ENCODE data around the gene PNMT.
"Not testable (repeated sequence)": the region's sequence is repeated elsewhere in the genome, so short reads cannot be mapped to it uniquely, and the experiment has no call there.

The PNMT gene

DNA sequence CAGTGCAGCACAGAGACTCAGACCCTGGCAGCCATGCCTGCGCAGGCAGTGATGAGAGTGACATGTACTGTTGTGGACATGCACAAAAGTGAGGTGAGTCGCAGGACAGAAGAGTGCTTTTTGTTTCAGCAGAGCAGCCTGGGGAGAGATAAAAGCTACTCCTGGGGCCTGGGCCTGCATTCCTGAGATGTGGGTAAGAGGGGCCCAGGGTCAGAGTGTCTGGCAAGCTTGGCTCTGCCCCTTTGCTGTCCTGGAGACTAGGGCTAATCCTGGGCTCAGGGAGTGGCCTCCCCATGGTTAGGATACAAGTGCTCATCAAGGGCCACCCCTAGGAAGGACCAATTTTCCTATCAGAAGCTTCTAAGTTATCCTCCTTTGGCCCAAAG, 26.8 kb downstream of the PNMT start:
- Histone ChIP-seq H3K27me3 (ENCODE audit: control insufficient read depth, insufficient read depth, low read length) (no peaks in the 10 kb centered on the region), H3K9me3 (ENCODE audit: control insufficient read depth, low read length) (no peaks in the 10 kb centered on the region), H3K9ac (ENCODE audit: low read length) (no peak overlapping the region), H3K4me3 (ENCODE audit: low read length) (no peak overlapping the region), H3K4me1 (ENCODE audit: control insufficient read depth, insufficient read depth, low read length) (peaks cover 6% of the 10 kb centered on the region), H3K36me3 (ENCODE audit: control insufficient read depth, insufficient read depth, low read length) (no peaks in the 10 kb centered on the region)

- Histone ChIP-seq H3K27me3 (ENCODE audit: control insufficient read depth, insufficient read depth, low read length) (no peaks in the 10 kb centered on the region), H3K4me3 (ENCODE audit: low read length) (no peak overlapping the region), H3K4me1 (ENCODE audit: control insufficient read depth, insufficient read depth, low read length) (peaks cover 8% of the 10 kb centered on the region), H3K9ac (ENCODE audit: low read length) (no peak overlapping the region), H3K9me3 (ENCODE audit: control insufficient read depth, low read length) (no peaks in the 10 kb centered on the region), H3K36me3 (ENCODE audit: control insufficient read depth, insufficient read depth, low read length) (no peaks in the 10 kb centered on the region)
Measured at GRCh38 chr17:39696731-39697130, 28.5 kb downstream of the PNMT start.

DNA sequence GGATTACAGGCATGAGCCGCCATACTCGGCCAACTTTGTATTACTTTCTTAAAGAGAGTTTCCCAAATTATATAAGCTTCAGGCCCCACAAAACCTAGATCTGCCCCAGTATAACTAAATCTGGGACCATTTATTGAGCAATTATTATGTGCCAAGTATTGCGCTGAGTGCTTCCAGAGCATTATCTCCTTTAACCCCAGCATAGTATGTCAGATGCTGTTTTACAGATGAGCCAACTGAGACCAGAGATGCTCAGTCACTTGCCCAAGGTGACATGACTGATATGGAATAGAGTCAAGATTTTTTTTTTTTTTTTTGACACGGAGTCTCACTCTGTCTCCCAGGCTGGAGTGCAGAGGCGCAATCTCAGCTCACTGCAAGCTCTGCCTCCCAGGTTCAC, 29.7 kb downstream of the PNMT start:
- no peak overlapping the region for H3K4me3 ChIP-seq (ENCODE audit: low read length)
- H3K9ac ChIP-seq (ENCODE audit: low read length), result no peak overlapping the region
- H3K4me1 ChIP-seq (ENCODE audit: control insufficient read depth, insufficient read depth, low read length), result peaks cover 20% of the 10 kb centered on the region
- no peaks in the 10 kb centered on the region for H3K27me3 ChIP-seq (ENCODE audit: control insufficient read depth, insufficient read depth, low read length)
- no peaks in the 10 kb centered on the region for H3K9me3 ChIP-seq (ENCODE audit: control insufficient read depth, low read length)
- H3K36me3 ChIP-seq (ENCODE audit: control insufficient read depth, insufficient read depth, low read length), result no peaks in the 10 kb centered on the region

DNA sequence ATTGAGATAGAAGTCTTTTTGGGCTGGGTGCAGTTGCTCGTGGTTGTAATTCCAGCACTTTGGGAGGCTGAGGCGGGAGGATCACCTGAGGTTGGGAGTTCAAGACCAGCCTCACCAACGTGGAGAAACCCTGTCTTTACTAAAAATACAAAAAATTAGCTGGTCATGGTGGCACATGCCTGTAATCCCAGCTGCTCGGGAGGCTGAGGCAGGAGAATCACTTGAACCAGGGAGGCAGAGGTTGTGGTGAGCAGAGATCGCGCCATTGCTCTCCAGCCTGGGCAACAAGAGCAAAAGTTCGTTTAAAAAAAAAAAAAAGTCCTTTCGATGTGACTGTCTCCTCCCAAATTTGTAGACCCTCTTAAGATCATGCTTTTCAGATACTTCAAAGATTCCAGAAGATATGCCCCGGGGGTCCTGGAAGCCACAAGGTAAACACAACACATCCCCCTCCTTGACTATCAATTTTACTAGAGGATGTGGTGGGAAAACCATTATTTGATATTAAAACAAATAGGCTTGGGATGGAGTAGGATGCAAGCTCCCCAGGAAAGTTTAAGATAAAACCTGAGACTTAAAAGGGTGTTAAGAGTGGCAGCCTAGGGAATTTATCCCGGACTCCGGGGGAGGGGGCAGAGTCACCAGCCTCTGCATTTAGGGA, 31.0 kb downstream of the PNMT start:
- H3K9ac ChIP-seq (ENCODE audit: low read length), result peak overlapping the region; percentile 93
- H3K27me3 ChIP-seq (ENCODE audit: control insufficient read depth, insufficient read depth, low read length); H3K9me3 ChIP-seq (ENCODE audit: control insufficient read depth, low read length); H3K36me3 ChIP-seq (ENCODE audit: control insufficient read depth, insufficient read depth, low read length): not testable (repeated sequence)
- peaks cover 34% of the 10 kb centered on the region for H3K4me1 ChIP-seq (ENCODE audit: control insufficient read depth, insufficient read depth, low read length)
- peak overlapping the region; percentile 50 for H3K4me3 ChIP-seq (ENCODE audit: low read length)

DNA sequence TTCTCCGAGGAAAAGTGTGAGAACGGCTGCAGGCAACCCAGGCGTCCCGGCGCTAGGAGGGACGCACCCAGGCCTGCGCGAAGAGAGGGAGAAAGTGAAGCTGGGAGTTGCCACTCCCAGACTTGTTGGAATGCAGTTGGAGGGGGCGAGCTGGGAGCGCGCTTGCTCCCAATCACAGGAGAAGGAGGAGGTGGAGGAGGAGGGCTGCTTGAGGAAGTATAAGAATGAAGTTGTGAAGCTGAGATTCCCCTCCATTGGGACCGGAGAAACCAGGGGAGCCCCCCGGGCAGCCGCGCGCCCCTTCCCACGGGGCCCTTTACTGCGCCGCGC, 31.5 kb downstream of the PNMT start, which contains the start of gene ERBB2:
TSS of gene ERBB2 (plus strand) at position 247 of the 330 bp plus-strand sequence. CDS start 175 bp downstream, outside the sequence.
- no peaks in the 10 kb centered on the region for H3K27me3 ChIP-seq (ENCODE audit: control insufficient read depth, insufficient read depth, low read length)
- H3K4me3 ChIP-seq (ENCODE audit: low read length), result peak within 1 kb of the TSS; percentile 81
- H3K4me1 ChIP-seq (ENCODE audit: control insufficient read depth, insufficient read depth, low read length), result peaks cover 39% of the 10 kb centered on the region
- H3K36me3 ChIP-seq (ENCODE audit: control insufficient read depth, insufficient read depth, low read length), result no peaks in the 10 kb centered on the region
- peak within 1 kb of the TSS; percentile 93 for H3K9ac ChIP-seq (ENCODE audit: low read length)
- no peaks in the 10 kb centered on the region for H3K9me3 ChIP-seq (ENCODE audit: control insufficient read depth, low read length)

GRCh38 chr17:39700148-39700987, 32.1 kb downstream of the PNMT start:
- Histone ChIP-seq H3K27me3 (ENCODE audit: control insufficient read depth, insufficient read depth, low read length) (no peaks in the 10 kb centered on the region), H3K4me1 (ENCODE audit: control insufficient read depth, insufficient read depth, low read length) (peaks cover 44% of the 10 kb centered on the region), H3K36me3 (ENCODE audit: control insufficient read depth, insufficient read depth, low read length) (no peaks in the 10 kb centered on the region), H3K9ac (ENCODE audit: low read length) (peak overlapping the region; percentile 93), H3K9me3 (ENCODE audit: control insufficient read depth, low read length) (no peaks in the 10 kb centered on the region), H3K4me3 (ENCODE audit: low read length) (peak overlapping the region; percentile 81)

DNA sequence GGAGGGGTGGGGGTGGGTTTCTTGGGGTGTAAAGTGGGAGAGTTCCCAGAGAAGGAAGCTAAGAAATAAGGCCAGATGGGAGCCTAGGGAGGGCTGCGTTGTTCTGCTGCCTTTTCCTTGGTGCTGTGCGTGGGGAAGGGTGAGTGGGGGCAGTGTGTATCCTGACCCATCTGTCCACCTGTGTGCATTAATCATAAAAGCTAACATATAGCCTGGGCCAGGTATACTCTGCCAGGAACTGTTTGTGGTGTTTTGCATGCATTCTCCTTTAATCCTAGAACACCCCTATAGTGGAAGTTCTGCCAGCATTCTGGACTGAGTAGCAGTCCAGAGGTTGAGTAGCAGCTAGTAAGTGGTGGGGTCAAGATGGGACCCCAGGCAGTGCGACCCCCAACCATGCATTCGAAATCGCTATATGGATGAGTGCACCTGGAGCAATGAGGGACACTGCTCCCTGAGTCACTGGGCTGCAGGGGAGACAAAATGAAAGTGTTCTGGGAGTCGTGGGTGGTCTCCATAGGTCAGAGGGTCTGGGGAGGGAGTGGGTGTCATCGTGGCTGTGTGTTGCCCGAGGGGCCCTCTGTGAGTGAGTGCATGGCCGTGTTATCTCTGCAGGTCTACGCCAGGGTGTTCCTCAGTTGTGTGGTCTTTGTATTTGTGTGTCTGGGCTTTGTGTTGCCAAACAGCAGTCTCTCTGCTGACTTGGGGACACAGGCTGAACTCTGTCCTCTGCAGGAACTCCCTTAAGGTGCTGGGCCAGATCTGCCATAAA, 32.9 kb downstream of the PNMT start:
- Histone ChIP-seq H3K4me1 (ENCODE audit: control insufficient read depth, insufficient read depth, low read length) (peaks cover 53% of the 10 kb centered on the region), H3K27me3 (ENCODE audit: control insufficient read depth, insufficient read depth, low read length) (no peaks in the 10 kb centered on the region), H3K4me3 (ENCODE audit: low read length) (peak overlapping the region; percentile 81), H3K9ac (ENCODE audit: low read length) (peak overlapping the region; percentile 93), H3K9me3 (ENCODE audit: control insufficient read depth, low read length) (no peaks in the 10 kb centered on the region), H3K36me3 (ENCODE audit: control insufficient read depth, insufficient read depth, low read length) (no peaks in the 10 kb centered on the region)

DNA sequence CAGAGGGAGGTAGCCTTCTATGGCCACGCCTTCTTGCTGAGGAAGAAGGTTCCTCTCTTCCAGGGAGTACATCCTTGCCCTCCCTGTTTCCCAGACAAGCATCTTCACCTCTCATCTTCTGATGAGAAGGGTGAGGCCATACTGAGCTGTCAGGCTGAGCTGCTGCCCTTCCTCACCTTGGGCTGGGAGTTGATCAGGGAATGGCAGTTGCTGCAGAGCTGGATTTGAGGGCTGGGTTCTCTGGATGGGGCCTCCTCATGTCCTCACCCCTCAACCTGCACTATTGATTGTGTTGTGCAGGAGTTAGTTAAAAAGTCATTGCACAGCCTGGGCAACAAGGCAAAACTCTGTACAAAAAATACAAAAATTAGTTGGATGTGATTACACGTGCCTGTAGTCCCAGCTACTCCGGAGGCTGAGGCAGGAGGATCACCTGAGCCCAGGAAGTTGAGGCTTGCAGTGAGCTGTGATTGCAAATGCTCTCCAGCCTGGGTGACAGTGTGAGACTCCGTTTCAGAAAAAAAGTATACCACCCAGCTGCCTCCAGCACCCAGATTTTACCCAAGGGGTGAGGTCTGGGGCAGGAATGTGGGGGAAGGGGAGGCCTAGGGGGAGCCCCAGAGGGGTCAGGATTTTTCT, 33.6 kb downstream of the PNMT start:
- Histone ChIP-seq H3K9ac (ENCODE audit: low read length) (no peak overlapping the region), H3K4me3 (ENCODE audit: low read length) (no peak overlapping the region), H3K27me3 (ENCODE audit: control insufficient read depth, insufficient read depth, low read length) (no peaks in the 10 kb centered on the region), H3K36me3 (ENCODE audit: control insufficient read depth, insufficient read depth, low read length) (peaks cover 1% of the 10 kb centered on the region), H3K9me3 (ENCODE audit: control insufficient read depth, low read length) (no peaks in the 10 kb centered on the region), H3K4me1 (ENCODE audit: control insufficient read depth, insufficient read depth, low read length) (peaks cover 60% of the 10 kb centered on the region)

DNA sequence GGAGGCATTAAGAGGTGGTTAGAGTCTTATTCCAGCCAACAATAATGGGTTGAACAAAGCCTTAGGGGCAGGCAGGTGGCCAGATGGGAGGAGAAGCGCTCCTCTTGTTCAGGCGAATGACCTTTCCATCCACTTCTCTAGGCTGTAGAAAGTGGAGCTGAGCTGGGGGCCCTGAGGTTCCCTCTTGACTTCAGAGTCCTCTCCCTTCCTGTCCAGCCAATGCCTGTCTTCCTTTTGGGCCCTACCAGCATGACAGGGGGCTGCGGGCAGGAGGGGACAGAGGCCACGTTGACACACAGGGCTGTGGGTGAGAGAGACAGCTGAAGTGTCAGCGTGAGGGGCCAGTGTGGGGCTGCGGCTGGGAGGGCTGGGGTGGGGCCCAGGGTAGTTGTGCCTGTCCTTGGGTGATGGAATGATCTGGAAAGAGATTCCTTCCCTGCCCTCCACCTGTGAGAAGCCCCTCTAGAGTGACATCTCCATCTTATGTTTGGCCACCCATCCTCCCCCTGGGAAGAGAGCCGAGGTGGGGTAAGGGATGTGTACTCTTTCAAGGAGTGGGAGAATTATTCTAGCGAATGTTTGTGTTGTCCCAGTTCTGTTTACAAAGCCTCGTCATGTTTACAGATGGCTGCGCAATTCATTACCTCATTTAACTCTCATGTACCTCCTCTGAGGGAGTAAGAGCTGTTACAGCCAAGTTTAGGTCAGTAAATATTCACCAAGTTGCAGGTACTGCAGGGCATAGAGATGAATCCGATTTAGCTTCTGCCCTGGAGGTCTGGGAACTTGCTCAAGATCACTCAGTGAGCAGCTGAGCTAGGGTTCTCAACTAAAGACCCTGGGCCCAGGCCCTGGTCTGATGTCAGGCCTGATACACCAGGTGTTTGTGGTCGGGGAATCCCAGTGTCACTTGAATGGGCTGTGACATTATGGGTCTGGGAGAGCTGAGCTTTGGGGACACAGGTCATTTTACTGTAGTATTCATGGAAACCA, 34.9 kb downstream of the PNMT start:
- Histone ChIP-seq H3K36me3 (ENCODE audit: control insufficient read depth, insufficient read depth, low read length) (peaks cover 8% of the 10 kb centered on the region), H3K4me1 (ENCODE audit: control insufficient read depth, insufficient read depth, low read length) (peaks cover 67% of the 10 kb centered on the region), H3K27me3 (ENCODE audit: control insufficient read depth, insufficient read depth, low read length) (no peaks in the 10 kb centered on the region), H3K9me3 (ENCODE audit: control insufficient read depth, low read length) (no peaks in the 10 kb centered on the region), H3K9ac (ENCODE audit: low read length) (peak overlapping the region; percentile 26), H3K4me3 (ENCODE audit: low read length) (peak overlapping the region; percentile 40)

DNA sequence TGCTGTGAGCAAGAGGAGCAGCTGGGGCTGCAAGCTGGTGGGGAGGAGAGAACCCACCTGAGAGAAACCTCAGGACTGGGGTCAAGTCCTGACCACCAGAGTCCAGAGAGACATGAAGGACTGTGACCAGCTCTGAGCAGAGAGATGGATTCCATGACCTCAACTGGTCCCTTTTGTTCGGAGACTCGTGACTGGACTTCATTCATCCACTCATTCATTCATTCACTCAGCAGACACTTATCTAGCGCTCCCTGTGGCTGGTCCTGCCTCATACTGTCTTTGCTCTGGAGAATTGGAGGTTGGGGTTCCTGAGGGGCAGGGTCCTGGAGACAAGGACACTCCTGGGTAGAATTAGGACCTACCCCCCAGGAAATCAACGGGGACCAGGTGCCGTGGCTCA, 35.7 kb downstream of the PNMT start:
- H3K27me3 ChIP-seq (ENCODE audit: control insufficient read depth, insufficient read depth, low read length), result no peaks in the 10 kb centered on the region
- peak overlapping the region; percentile 5 for H3K9ac ChIP-seq (ENCODE audit: low read length)
- H3K4me1 ChIP-seq (ENCODE audit: control insufficient read depth, insufficient read depth, low read length), result peaks cover 67% of the 10 kb centered on the region
- peak overlapping the region; percentile 40 for H3K4me3 ChIP-seq (ENCODE audit: low read length)
- H3K9me3 ChIP-seq (ENCODE audit: control insufficient read depth, low read length), result no peaks in the 10 kb centered on the region
- peaks cover 9% of the 10 kb centered on the region for H3K36me3 ChIP-seq (ENCODE audit: control insufficient read depth, insufficient read depth, low read length)

Data from mucosa of stomach (tissue), 1 donor.